A673 (cell line): ENCODE data around the gene DKK3. TPM values are rescaled to one million over a fixed set of nuclear protein-coding genes. Genes with fewer than 3 reads are reported as not detected.

ENCODE experiments used
- BruUV-seq: library from RNA; stranded (reverse); fragments of 400-500 nt; replicated peaks from 2 replicates; lab custom pipeline; 2021; lab: Mats Ljungman, UMichigan
- CTCF ChIA-PET: fragments of 300-600 bp; sonication (Branson Sonifier 250); formaldehyde crosslinking; loops from one replicate; lab custom pipeline; 2022; ENCODE audit warnings: antibody characterized with exemption; lab: Charles Lee
- POLR2A ChIA-PET: fragments of 300-600 bp; sonication (Branson Sonifier 250); formaldehyde crosslinking; loops from one replicate; lab custom pipeline; 2022; ENCODE audit warnings: antibody characterized with exemption; ENCODE audit not compliant: low non-redundant PET; lab: Charles Lee
- DNase-seq: peaks from one replicate; pipeline ENCODE4 v3.0.0-alpha.2; 2015; ENCODE audit warnings: low spot score
- H3K27ac ChIP-seq: fragments of 200-600 bp; sonication (generic); 2 replicates; pipeline ENCODE4 v1.5.1; 2016; ENCODE audit warnings: mixed run types, low read depth, mild to moderate bottlenecking, mixed read lengths, antibody characterized with exemption, low read length; ENCODE audit not compliant: poor library complexity, severe bottlenecking
- H3K27me3 ChIP-seq: fragments of 200-600 bp; sonication (generic); replicated peaks from 2 replicates; pipeline ENCODE4 v1.6.1; 2017; ENCODE audit warnings: mixed run types, low read depth, mild to moderate bottlenecking, mixed read lengths, antibody characterized with exemption, low read length; ENCODE audit not compliant: insufficient read depth, poor library complexity
- H3K36me3 ChIP-seq: fragments of 200-600 bp; sonication (generic); 2 replicates; pipeline ENCODE4 v1.6.1; 2016; ENCODE audit warnings: mixed run types, mild to moderate bottlenecking, mixed read lengths, antibody characterized with exemption, low read length; ENCODE audit not compliant: insufficient read depth, poor library complexity, severe bottlenecking
- H3K4me1 ChIP-seq: fragments of 200-600 bp; sonication (generic); 2 replicates; pipeline ENCODE4 v1.6.1; 2017; ENCODE audit warnings: mixed run types, mild to moderate bottlenecking, mixed read lengths, antibody characterized with exemption, low read length; ENCODE audit not compliant: insufficient read depth, poor library complexity, severe bottlenecking
- H3K4me3 ChIP-seq: fragments of 200-600 bp; sonication (generic); 2 replicates; pipeline ENCODE4 v1.5.1; 2016; ENCODE audit warnings: low read depth, mixed run types, mild to moderate bottlenecking, mixed read lengths, low read length; ENCODE audit not compliant: poor library complexity, severe bottlenecking
- H3K9me3 ChIP-seq: fragments of 200-600 bp; sonication (generic); 2 replicates; pipeline ENCODE4 v1.6.1; 2016; ENCODE audit warnings: mixed run types, low read depth, mild to moderate bottlenecking, mixed read lengths, antibody characterized with exemption, low read length; ENCODE audit not compliant: poor library complexity, severe bottlenecking
- CTCF ChIP-seq: fragments of 300-800, 200-600 bp; sonication (generic); conservative IDR thresholded peaks from 2 replicates; pipeline ENCODE4 v1.5.1; 2017; ENCODE audit warnings: low read depth, mild to moderate bottlenecking, antibody characterized with exemption, low read length, moderate library complexity, mixed read lengths
- EZH2 ChIP-seq: fragments of 200-600 bp; sonication (generic); IDR thresholded peaks from 2 replicates; pipeline ENCODE4 v1.6.1; 2017; ENCODE audit warnings: borderline replicate concordance, low read depth, mild to moderate bottlenecking, mixed read lengths, antibody characterized with exemption, low read length; ENCODE audit not compliant: poor library complexity, severe bottlenecking
- intact Hi-C: fragments of 100-400 bp; cut with micrococcal nuclease; formaldehyde crosslinking; loops from one replicate; pipeline ENCODE4 v1.10.0; 2022; ENCODE audit not compliant: unreplicated experiment
- total RNA-seq: library from RNA; stranded (reverse); gene quantifications from 2 replicates; pipeline ENCODE4 v1.2.3, GENCODE V29; 2021

The DKK3 gene
- total RNA-seq, 1 experiment from 2014 or later = 0.77 TPM

GRCh38 chr11:12005476-12005875 lies 3.0 kb downstream of the DKK3 start:
- Histone ChIP-seq H3K36me3 (no peaks in the 10 kb centered on the region), H3K4me3 (no peak overlapping the region), H3K27me3 (peaks cover 48% of the 10 kb centered on the region), H3K4me1 (peaks cover 4% of the 10 kb centered on the region), H3K9me3 (no peaks in the 10 kb centered on the region), H3K27ac (no peak overlapping the region)
- no TSS peak for BruUV-seq
- TF ChIP-seq CTCF (no peak), EZH2 (no peak)
- DNase-seq = no peak
- CTCF ChIA-PET = no interaction called here
- POLR2A ChIA-PET = no interaction called here
- intact Hi-C loops = no loop called here

- H3K27ac ChIP-seq = no peak overlapping the region
Observed at GRCh38 chr11:12005061-12005460, 3.4 kb downstream of the DKK3 start.

GRCh38 chr11:12003815-12004214 lies 4.6 kb downstream of the DKK3 start:
- BruUV-seq = no TSS peak
- peaks cover 34% of the 10 kb centered on the region for H3K27me3 ChIP-seq
- TF ChIP-seq EZH2 (no peak), CTCF (no peak)
- no peak overlapping the region for H3K27ac ChIP-seq
- no peaks in the 10 kb centered on the region for H3K36me3 ChIP-seq
- H3K4me3 ChIP-seq = no peak overlapping the region
- intact Hi-C loops = no loop called here
- CTCF ChIA-PET = no interaction called here
- H3K9me3 ChIP-seq = no peaks in the 10 kb centered on the region
- no peak for DNase-seq
- H3K4me1 ChIP-seq = peaks cover 4% of the 10 kb centered on the region
- POLR2A ChIA-PET = no interaction called here

More at GRCh38 chr11:12005061-12005460, 3.4 kb downstream of the DKK3 start:
- no peaks in the 10 kb centered on the region for H3K36me3 ChIP-seq
- CTCF ChIA-PET = no interaction called here
- no peak for TF ChIP-seq CTCF
- no peak for TF ChIP-seq EZH2
- POLR2A ChIA-PET = no interaction called here
- no peaks in the 10 kb centered on the region for H3K9me3 ChIP-seq
- intact Hi-C loops = no loop called here
- H3K4me3 ChIP-seq = no peak overlapping the region
- H3K4me1 ChIP-seq = peaks cover 4% of the 10 kb centered on the region
- peaks cover 43% of the 10 kb centered on the region for H3K27me3 ChIP-seq
- no TSS peak for BruUV-seq
- DNase-seq = no peak
